Raji (cell line): ENCODE results near the gene ZNF646.

Source experiments
- POLR2A ChIP-seq: IDR thresholded peaks from 2 replicates; pipeline ENCODE4 v1.6.1; 2011; ENCODE audit warnings: low read depth, low read length, control low read depth; ENCODE audit not compliant: insufficient read depth

Gene ZNF646

DNA sequence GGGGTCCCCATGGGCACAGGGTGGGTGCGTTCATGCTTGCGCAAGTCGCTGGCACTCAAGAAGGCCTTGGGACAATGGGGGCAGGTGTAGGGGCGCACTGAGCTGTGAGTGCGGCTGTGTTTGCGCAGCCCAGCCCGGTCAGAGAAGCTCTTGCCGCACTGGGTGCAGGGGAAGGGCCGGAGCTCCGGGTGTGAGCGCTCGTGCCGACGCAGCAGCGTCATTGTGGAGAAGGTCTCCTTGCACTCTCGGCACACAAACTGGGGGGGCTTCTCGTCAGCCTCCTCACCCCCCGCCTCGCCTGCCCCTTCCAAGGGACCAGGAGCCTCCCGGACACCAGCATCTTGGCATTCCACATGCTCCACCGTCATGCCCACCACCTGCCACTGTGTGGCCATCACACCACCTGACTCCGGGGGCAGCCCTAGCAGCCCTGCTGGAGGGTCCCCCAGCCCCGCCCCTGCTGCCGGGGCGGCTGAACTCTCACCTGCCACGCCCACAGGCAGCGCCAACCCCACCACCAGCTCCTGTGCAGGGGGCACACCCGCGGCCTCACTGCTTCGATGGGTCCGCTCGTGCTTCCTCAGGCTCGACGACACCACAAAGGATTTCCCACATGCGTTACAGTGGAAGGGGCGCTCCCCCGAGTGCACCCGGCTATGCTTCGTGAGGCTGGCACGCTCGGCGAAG lies 13.0 kb upstream of the ZNF646 start:
- TF ChIP-seq POLR2A, result no peak

DNA sequence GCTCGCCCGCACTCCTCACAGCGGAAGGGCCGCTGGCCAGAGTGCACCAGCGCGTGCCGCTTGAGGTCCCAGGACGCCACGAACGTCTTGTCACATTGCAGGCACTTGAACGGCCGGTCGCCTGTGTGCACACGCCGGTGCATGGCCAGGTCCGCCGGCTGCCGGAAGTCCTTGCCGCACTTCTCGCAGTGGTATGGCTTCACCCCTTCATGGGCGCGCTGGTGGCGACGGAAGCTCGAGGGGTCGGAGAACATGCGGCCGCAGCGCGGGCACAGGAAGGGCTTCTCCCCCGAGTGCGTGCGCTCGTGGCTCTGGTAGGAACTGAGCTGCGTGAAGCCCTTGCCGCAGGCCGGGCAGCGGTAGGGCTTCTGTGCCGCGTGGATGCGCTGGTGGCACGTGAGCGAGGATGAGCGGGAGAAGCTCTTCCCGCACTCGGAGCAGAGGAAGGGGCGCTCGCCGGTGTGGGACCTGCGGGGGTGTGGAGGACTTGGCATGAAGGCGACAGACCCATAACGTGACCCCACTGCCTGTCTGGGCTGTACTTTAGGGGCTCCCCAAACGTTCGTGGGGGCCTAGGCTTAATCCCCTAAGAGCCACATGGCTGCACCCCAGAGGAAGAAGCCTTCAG lies 12.3 kb upstream of the ZNF646 start:
- TF ChIP-seq POLR2A, result no peak

DNA sequence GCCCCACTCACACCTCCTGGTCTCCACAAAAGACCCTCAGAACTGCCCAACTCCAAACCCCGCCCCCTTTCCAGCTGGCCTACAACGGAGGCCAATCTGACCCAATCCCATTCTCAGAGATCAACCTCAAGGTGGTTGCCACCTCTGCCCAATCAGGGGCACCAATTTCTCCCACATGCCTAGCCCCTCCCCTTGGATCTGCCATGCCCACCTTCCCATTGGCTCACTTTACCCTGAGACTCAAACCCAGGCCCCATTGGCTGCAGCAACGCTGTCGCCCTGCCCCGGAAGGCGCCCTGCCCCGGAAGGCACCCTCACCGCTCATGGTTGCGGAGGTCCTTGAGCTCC lies 10.8 kb upstream of the ZNF646 start:
- no peak for TF ChIP-seq POLR2A

DNA sequence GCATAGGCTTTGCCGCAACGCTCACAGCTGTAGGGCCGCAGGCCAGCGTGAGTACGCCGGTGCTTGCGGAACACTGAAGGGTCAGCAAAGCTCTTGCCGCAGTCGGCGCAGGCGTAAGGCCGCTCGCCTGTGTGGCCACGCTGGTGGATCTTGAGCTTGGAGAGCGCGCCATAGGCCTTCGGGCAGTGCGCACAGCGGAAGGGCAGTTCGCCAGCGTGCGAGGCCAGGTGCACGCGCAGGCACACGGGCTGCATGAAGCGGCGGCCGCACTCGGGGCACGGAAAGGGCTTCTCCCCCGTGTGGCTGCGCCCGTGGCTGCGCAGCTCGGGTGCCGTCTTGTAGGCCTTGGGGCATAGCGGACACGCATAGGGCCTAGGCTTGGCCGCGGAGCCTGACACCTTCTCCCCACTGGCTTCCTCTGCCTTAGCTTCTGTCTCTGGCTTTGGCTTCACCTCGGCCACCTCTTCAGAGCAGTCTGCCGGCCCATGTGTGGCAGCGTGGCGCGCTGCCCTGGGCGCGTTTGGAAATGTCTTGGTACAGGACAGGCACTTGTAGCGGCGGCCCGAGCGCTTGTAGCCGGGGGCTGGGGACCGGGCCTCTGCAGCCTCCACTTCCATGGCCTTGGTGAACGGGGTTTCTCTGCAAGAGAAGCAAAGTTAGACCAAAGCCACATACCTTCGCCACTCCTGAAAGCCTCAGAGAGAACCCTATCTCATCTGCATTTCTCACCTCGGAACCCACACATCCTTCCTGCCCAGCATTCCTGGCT lies 10.2 kb upstream of the ZNF646 start:
- TF ChIP-seq POLR2A, result no peak

DNA sequence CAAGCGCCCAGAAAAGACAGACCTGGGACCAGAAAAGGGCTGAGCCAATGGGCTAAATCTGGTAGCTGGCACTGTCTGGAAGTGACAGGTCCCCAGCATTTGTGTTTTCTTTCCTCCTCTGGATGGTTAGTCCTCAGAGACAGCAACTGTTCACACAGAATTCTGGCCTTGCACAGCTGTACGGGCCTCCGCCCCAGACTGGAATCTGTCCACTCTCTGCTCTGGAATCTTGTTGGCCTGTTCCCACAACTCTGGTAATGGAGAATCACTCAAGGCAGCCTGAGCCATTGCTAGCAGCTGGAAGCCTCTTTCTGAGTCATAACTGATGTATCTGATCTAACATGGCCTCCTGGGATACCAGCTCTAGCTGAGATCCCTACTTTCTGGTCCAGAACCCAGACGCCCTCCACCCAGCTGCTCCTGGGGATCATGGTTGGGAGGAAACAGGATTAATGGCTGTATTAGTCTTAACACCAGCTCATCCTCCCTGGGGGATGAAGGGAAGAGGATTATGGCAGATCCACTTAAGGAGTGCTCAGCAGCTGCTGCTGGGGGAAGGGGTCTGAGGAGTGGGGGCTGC lies 9.2 kb upstream of the ZNF646 start:
- no peak for TF ChIP-seq POLR2A

DNA sequence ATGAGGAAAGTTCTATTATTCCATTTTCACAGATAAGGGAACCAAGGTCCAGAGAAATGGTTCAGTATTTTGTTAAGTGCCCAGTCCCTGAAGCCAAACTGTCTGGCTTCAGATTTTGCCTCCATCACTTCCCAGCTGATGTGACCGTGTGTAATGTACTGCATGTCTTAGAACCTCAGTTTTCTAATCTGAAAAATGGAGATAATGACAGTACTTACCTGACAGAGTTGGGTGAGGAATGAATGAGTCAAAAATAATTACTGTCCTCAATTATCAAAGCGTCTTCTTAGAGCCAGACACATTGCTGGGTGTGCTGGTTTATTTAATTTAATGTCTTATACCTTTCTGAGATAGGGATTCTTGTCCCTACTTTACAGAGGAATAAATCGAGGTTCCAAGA lies 6.9 kb upstream of the ZNF646 start:
- no peak for TF ChIP-seq POLR2A

DNA sequence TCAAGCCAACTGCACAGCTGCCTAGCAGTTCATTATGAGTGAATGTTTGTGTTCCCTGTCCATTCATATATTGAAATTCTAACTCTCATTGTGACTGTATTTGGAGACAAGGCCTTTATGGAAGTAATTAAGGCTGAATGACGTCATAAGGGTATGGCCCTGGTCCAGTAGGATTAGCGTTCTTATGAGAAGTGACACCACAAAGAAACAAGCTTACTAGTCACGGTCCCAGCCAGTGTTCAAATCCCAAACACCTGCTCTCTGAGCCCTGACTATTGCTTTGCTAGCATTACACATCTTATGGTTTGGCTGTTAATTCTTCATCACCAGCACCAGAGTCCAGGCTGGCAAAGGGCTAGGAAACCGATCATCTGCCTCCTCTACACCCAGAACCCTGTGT lies 2.4 kb upstream of the ZNF646 start:
- TF ChIP-seq POLR2A, result no peak

DNA sequence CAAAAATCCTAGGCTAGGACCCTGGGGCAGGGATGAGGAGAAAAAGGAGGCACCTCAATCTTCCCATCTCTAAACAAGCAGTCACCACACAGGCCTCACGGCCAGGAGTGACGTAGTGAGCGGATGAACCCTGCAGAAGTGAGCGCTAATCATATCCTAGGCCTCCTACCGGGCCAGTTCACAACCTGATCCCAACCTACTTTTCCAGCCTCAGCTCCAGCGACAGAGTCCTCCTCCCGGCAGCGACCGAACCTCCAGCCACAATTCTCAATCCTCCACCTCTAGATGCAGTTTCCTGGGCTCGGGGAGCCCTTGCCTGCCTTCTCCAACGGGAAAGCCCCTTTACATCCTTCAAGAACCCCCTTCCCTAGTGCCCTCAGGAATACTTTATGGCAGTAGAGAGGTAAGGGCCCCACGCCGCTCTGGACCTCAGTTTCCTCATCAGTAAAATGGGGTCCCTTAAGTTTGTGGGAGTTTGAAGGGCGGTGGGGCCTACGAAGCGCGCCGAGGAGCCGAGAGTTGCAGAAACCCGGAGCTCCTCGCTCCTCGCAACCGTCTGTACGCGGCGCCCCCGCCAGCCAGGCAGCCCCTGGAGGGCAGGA lies 1.6 kb upstream of the ZNF646 start:
- TF ChIP-seq POLR2A, result no peak

DNA sequence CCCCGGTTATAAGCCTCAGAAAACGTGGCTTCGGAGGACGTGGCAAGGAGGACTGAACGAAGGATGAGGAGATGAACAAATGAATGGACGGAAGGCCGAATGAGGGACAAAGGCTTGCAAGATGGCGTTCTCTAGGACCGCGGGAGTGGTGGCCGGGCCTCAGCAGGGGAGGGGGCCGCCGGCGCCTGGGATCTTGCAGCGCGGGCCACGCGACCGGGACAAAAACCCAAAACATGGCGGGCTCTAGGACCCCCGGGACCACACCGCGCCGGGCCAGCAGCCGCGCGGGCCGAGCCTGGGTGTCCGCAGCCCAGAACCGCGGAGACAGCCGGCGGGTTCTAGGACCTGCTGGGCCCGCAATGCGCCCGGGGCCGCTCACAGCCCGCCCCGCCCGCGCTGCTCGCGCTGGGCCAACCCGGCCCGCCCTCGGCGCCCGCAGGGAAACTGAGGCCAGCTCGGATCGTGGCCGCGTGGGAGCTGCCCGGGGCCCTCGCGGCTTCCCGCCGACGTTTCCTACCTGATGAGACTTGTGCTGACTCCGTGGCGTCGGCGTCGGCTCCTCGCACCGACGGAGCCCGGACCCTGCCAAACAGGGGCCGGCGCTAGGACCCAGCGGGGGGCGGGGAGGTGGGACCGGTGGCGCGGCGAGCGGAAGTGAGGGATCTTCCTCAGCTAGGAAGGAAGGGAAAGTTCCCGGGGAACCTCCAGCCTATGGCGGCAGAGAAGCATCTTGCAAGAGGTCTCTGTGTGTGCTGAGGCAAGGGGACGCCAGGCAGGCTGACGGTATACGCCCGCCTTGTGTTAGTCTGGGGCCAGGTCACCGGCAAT lies 866 bp upstream of the ZNF646 start:
- TF ChIP-seq POLR2A, result peak; percentile 43

DNA sequence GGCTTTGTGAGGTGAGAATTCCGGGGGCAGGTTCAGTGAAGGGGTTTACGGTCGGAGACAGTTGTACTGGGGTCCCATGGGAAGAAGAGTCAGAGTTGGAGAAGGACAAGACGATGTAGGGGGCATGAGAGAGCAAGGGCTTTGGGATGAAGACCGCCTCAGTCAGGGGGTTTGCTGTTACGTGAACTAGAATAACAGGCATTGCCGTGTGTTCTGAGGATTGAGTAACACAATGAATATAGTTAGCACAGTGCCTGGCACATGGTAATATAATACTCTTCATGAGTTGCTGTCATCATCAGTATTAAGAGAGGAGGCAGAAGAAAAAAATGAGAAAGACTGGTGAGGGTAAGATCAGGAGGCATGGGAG lies 577 bp downstream of the ZNF646 start:
- no peak for TF ChIP-seq POLR2A

DNA sequence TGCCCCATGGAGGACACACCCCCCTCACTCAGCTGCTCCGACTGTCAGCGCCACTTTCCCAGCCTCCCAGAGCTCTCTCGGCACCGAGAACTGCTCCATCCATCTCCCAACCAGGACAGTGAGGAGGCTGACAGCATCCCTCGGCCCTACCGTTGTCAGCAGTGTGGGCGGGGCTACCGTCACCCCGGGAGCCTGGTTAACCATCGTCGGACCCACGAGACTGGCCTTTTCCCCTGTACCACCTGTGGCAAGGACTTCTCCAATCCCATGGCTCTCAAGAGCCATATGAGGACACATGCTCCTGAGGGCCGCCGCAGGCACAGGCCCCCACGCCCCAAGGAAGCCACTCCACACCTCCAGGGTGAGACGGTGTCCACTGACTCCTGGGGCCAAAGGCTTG lies 2.1 kb downstream of the ZNF646 start:
- TF ChIP-seq POLR2A, result no peak

DNA sequence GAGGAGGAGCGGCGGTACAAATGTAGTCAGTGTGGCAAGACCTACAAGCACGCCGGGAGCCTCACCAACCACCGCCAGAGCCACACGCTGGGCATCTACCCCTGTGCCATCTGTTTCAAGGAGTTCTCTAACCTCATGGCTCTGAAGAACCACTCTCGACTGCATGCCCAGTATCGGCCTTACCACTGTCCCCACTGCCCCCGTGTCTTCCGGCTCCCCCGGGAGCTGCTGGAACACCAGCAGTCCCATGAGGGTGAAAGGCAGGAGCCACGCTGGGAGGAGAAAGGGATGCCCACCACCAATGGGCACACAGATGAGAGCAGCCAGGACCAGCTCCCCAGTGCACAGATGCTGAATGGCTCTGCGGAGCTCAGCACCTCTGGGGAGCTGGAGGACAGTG lies 2.8 kb downstream of the ZNF646 start:
- TF ChIP-seq POLR2A, result no peak

DNA sequence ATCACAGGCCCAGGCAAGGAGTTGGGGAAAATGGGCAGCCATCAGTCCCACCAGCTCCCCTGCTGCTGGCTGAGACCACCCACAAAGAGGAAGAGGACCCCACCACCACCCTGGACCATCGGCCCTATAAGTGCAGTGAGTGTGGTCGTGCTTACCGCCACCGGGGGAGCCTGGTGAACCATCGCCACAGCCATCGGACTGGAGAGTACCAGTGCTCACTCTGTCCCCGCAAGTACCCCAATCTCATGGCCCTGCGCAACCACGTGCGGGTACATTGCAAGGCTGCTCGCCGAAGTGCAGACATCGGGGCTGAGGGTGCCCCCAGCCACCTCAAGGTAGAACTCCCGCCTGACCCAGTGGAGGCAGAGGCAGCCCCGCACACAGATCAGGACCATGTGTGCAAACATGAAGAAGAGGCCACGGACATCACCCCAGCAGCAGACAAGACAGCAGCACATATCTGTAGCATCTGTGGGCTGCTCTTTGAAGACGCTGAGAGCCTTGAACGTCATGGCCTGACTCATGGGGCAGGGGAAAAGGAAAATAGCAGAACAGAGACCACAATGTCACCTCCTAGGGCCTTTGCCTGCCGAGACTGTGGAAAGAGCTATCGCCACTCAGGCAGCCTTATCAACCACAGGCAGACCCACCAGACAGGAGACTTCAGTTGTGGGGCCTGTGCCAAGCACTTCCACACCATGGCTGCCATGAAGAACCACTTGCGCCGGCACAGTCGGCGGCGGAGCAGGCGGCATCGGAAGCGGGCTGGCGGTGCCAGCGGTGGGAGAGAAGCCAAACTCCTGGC lies 3.6 kb downstream of the ZNF646 start:
- no peak for TF ChIP-seq POLR2A
